DMS79 treated with DMSO at 0.1 percent for 48 hours (cell line): Measurements from ENCODE around the gene TMEM120B.
"Not testable (repeated sequence)": the region's sequence is repeated elsewhere in the genome, so short reads cannot be mapped to it uniquely, and the experiment has no call there.

Experiments used
- DNase-seq: peaks from one replicate; lab custom pipeline; 2025; lab: John Stamatoyannopoulos, UW

TMEM120B gene

DNA sequence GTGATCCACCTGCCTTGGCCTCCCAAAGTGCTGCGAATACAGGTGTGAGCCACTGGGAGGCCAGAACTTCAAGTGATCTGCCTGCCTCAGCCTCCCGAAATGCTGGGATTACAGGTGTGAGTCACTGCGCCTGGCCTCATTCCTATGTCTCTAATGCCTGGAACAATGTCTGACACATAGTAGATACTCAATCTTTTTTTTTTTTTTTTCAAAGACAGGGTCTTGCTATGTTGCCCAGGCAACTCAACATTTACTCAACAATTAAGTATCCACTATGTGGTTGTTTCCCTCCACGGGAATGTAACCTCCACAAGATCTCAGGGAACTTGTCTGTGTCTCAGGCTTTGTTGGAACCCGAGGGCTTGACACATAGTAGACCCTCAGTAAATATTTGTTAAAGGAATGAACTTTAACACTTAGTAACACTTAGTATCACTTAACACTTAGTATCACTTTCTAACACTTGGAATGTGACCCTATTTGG lies 3.0 kb upstream of the TMEM120B start:
- DNase-seq: no peak

DNA sequence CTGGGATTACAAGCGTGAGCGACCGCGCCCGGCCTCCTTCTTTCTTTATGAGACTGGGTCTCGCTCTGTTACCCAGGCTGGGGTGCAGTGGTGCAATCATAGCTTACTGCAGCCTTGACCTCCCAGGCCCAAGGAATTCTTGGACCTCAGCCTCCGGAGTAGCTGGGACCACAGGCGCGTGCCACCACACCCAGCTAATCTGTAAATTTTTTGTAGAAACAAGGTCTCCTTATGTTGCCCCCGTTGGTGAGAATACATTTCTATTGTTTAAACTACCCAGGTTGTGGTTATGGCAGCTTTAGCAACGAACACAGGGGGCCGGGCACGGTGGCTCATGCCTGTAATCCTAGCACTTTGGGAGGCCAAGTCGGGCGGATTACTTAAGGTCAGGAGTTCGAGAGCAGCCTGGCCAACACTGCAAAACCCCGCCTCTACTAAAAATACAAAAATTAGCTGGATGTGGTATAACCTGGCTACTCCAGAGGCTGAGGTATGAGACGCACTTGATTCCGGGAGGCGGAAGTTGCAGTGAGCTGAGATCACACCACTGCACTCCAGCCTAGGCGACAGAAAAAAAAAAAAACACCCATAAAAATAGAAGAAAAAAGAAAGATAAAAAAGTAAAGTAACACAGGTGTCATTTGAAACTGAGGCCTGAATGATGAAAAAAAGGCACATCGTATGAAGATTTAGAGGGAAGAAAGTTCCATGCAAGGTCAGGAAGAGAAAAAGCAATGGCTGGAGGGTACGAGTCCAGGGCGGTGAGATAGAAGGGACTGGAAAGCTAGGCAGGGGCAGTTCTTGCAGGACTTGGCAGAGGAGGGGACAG lies 977 bp upstream of the TMEM120B start:
- no peak for DNase-seq

DNA sequence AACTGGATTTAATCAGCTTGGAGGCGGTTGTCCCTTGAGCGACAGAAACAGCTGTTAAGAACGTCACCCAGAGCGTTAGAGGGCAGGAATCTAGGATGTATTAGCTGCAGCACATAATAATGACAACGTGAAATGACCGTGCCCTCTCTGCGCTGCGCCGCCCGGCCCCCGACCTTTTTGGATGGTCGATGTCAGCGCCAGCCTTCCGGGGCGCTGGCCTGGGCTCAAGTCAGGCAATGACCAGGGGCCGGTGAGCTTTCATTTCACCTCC lies 427 bp upstream of the TMEM120B start:
- DNase-seq: peak; percentile 29

DNA sequence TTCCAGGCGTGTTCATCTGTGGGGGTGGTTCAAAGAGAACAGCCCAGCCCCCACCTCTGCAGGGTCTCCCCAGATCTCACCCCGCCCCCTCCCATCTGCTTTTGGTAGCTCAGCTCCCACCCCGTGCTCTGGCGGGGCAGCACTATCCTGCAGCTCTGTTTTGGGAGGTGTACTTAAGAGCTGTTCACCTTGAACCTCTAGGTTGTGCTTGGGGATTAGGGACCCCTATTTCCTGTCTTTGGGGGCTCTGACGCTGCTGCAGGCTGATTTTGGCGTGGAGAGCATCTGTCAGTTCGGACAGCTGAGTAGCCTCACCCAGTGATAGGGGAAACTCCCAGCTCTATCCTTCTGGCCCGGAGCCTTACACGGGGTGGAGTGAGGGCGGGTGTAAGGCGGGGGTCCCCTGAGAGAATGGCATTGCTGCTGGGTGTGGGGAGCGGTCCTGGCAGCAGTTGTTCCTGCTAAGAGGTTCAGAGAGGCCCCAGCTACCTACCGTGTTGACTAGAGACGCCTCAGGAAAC lies 765 bp downstream of the TMEM120B start:
- DNase-seq: no peak

DNA sequence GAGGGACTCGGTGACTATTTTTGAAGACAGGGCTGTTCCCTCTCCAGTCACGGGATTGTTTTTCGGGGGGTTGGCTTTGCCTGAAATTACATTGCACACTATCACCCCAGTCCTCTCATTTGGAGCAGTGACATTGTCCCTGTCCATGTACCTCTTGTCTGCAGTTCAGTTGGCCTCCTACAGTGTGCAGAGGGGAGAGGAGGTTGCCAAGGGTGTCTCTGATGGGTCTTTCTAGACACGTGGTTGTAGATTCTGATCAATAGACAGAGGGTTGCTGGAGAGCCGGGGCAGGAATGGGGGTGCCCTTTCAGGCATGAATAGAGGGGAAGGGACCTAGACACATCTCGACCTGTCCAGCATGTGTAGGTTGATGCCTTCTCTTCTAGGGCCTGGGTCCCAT lies 1.2 kb downstream of the TMEM120B start:
- no peak for DNase-seq

DNA sequence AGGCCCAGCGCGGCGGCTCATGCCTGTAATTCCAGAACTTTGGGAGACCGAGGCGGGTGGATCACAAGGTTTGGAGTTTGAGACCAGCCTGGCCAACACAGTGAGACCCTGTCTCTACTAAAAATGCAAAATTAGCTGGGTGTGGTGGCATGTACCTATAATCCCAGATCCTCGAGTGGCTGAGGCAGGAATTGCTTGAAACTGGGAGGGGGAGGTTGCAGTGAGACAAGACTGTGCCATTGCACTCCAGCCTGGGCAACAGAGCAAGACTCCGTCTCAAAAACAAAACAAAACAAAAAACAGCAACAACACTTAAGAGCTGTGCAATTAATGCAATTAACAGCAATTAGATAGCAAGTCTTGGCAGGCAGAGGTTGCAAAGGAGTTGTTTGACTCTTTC lies 2.5 kb downstream of the TMEM120B start:
- DNase-seq: not testable (repeated sequence)

DNA sequence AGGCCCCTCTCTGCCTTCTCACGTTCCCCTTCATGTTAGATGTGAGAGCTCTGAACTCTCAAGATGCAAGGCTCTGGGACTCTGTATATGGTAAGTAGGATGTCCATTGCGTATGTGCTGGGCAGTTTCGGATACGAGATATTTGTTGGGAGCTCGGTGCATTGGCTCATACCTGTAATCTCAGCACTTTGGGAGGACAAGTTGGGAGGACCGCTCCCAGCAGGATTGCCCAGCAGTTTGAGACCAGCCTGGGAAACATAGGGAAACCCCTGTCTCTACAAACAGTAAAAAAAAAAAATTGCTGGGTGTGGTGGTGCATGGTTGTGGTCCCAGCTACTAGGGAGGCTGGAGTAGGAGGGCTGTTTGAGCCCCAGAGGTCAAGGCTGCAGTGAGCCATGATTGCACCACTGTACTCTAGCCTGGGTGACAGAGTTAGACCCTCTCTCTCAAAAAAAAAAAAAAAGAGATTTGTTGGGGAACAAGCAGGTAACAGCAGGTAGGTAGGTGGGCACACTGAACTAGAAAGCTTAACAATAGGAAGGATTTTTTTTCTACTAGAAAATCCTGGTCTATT lies 3.4 kb downstream of the TMEM120B start:
- DNase-seq: no peak

DNA sequence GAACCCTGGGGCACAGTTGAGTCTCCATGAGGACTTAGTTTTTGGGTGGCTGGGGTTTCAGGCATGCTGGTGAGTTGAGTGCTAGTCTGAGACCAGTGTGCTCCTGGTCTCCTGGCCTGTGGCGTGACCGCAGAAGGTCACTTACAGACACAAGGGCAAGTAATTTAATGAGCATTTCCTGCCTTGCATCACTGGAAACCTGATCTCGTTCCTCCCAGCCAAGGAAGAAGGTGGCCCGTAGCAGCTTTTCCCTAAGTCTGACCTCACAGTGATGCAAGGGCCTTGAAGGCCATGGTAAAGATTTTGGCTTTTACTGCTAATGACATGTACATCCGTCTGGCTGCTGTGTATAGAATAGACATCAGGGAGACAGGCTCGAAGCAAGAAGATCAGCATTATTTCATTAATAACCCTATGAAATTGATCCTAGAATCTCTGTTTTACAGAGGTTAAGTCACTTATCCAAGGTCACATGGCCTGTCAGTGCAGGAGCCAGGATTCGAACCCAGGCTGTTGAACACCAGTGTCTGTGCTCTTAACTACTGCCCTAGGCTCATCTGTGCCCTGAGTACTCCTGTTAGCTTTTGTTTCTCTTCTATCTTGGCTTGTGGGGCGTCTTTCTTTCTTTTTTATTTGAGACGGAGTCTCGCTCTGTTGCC lies 4.6 kb downstream of the TMEM120B start:
- no peak for DNase-seq

DNA sequence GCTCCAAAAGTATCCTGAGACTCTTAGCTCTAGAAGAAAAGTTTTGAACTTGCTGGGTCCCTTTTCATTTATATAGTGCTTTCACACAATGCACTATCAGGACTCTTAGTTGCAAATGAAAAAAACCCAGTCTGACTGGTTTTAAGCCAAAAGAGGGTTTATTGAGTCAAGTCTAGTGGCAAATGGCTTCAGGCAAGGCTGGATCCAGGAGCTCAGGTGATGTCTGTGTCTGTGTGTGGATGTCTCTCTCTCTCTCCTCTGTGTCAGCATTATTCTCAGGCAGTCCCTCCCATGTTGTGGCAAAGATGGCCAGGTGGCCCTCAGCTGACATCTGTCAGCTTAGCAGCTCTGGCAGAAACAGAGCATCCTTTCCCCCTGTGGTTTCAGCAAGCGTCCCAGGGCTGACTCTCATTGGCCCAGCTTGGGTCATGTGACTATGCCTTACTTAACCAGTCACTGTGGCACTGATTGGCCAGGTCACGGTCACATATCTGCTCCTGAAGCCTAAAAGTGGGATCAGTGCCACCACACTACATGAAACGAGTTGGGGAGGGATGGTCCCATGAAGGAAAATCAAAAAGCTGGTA lies 6.2 kb downstream of the TMEM120B start:
- no peak for DNase-seq

DNA sequence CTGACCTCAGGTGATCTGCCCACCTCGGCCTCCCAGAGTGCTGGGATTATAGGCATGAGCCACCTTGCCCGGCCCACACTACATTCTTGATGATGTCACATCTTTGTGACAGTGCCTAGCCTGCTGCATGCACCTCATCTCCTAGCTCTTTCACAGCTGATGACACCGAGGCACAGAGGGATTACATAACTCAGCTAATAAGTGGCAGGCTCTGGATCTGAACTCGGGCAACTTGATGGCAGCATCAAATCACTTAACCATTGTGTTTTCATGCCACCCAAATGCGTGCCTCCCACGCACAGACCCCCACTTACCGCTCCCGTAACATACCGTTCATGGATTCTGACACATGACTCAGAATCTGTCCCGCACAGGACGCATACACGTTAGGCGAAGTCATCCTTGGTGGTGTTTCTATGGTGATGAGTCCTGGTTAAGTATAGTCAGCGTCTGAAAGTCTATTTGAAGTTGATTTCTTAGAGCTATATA lies 7.4 kb downstream of the TMEM120B start:
- no peak for DNase-seq

DNA sequence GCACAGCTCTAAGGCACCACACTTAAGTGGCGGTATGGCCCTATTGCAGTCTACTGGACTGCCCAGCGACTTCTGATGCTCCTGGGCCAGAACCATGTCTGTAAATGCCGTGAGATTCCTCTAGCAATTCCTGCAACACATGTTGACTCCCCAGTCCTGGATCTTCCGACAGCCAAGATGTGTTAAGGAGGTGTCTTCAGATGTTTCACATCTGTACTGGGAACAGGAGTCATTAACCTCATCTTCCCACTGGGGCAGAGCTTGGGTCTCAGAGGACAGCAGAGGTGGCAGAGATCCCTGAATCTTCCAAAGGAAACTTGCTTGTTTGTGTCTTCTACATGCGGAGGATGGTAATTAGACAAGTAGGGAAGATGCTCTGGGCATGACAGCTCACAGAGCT lies 8.2 kb downstream of the TMEM120B start:
- no peak for DNase-seq

DNA sequence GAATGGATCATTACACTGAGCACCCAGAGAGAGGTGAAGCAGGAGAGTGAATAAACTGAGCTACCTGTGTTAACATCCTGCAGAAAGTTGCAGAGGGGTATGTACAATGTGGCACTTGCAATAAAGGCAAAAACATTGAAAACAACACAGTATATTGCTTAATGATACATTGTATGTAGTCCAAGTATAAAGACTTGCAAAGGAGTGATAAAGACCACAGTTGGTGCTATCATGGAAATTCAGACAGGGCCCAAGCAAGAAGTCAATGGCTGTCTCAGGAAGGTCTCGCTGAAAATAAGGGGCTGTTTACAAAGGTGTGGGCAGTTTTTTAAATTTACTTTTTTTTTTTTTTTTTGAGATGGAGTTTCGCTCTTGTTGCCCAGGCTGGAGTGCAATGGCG lies 10.0 kb downstream of the TMEM120B start:
- DNase-seq: no peak

DNA sequence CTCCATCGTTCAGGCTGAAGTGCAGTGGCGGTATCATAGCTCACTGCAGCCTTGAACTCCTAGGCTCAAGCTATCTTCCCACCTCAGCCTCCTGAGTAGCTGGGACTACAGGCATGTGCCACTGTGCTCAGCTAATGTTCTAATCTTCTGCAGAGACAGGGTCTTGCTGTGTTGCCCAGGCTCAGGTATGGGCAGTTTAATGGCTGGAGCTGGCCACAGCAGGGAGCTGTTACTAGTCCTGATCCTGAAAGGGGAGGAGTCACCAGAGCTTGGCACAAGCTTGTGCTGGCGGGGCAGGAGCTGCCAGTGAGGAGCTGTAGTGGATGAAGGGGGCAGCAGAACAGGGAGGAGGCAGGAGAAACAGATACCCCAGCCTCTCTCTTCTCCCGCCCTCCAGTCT lies 10.6 kb downstream of the TMEM120B start:
- DNase-seq: no peak

DNA sequence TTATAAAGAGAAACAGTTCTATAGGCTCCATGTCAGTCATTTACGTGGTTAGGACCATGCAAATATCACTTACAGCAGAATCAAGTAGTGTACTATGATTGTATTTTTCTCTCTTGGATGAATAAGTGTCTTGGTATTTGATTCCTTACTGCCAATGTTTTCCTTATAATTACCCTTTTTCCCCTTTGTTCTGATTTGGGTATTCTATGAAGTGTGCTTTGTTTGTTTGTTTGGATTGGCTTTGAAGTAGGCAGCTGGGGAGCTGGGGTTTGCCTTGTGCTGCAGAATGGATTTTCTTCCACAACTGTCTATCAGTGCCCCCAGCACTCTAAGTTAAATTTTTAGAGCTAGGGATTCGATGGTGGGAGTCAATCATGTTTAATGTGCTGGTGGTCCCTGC lies 12.4 kb downstream of the TMEM120B start:
- DNase-seq: no peak

DNA sequence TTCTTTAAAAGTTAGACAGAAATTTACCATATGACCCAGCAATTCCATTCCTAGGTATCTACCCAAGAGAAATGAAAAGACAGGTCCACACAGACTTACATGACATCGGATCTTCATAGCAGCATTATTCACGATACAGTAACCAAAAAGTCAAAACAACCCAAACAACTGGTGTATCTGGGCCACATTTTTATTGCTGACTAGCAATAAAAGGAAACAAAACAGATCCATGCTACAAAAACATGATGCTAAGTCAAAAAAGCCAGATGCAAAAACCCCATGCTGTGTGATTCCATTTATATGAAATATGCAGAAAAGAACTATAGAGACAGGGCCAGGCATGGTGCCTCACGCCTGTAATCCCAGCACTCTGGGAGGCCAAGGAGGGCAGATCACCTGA lies 12.9 kb downstream of the TMEM120B start:
- DNase-seq: no peak

DNA sequence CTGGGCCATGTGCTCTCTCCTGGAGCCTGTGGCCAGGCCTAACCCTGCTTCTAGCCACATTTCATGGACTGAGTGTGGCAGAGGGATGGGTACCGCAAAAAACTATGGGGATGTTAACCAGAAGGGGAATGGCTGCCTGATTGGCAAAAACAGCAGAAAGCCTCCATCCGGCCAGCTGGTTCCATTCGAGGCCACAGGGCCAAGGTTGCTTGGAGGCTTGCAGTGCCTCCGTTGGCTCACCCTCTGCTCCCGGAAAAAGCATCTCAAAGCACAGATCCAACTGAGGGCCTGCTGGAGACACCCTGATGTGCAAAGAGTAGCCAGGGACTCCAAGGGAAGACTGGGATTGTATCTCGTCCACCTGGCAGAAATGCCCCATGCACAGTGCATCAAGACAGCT lies 16.5 kb downstream of the TMEM120B start:
- no peak for DNase-seq

DNA sequence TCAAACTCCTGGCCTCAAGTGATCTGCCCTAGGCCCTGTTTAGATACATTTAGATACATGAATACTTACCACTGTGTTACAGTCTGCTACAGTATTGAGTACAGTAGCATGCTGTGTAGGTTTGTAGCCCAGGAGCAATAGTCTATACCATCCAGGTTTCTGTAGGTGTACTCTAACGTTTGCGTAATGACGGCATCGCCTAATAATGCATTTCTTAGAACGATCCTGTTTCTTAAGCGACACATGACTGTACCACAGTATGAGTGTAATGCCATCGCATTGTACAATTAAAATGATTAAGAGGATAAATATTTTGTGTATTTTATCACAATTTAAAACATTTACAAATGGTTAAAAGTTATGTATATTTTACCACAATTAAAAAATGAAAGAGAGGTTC lies 18.9 kb downstream of the TMEM120B start:
- DNase-seq: no peak

DNA sequence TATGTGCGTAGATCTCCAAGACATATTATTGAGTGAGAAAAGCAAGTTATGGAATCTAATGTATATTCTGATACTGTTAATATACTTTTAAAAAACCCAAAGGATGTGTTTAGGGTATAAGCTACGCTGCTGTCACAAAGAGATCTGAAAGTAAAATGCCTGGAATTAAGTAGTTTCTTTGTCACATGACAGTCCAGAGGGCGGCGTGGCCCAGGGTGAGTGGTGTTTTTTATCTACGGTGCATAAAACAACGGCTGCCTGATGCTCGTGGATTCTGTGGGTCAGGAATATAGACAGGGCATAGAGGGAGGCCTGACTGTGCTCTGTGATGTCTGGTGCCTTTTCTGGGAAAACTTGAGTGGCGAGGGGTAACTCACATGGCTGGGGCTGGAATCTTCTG lies 21.3 kb downstream of the TMEM120B start:
- DNase-seq: no peak

DNA sequence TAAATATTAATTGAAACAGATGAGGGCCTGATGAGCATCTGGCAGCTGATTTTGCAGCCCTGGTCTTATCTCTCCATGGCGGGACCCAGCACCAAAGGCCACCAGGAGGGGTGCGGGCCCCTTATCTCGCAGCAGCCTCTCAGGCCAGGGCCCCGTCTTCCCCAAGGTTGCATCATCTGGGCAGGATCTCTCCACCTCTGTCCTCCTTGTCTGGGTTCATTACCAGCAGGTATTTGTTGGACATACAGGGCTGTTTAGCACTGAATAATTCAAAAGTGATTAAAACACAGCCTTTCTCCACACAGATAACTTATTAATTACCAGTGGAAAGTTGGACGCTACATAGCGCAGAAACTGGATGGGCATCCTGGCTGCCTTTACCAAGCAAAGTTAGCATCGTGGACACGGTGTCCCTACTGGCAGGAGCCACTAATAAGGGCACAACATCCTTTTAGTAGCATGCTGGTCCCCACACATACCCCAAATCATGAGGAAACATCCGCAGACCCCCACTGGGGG lies 25.8 kb downstream of the TMEM120B start:
- DNase-seq: no peak

DNA sequence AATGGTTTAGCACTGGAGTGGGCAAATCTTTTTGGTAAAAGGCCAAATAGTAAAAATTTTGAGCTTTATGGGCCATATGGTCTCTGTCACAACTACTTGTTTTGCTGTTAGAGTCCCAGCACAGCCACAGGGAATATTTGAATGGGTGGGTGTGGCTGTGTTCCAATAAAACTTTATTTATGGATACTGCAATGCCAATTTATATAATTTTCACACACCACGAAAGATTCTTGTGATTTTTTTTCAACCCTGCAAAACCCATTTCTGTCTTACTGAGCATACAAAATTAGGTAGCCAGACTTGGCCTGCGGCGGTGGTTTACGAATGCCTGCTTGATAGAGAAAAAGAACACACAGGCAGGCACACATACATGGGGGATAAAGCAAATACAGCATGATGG lies 28.3 kb downstream of the TMEM120B start:
- no peak for DNase-seq

DNA sequence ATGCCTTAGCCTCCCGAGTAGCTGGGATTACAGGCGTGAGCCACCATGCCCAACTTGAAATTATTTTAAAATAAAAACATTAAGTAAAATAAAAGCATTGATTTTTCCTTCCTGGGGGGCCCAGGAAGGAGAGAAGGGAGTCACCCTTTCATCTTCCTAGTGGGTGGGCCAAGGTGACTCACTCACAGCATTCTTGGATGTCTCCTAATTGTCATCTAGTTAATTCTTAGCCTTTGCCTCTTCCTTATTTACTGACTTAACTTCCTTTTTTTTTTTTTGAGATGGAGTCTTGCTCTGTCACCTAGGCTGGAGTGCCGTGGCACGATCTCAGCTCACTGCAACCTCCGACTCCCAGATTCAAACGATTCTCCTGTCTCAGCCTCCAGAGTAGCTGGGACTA lies 29.2 kb downstream of the TMEM120B start:
- no peak for DNase-seq

DNA sequence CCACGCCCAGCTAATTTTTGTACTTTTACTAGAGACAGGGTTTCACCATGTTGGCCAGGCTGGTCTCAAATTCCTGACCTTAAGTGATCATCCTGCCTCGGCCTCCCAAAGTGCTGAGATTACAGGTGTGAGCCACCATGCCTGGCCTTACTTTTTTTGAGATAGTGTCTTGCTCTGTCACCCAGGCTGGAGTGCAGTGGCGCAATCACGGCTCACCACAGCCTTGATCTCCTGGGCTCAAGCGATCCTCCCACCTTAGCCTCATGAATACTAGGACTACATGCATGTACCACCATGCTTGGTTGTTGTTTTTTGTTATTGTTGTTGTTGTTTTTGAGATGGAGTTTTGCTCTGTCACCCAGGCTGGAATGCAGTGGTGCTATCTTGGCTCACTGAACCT lies 33.0 kb downstream of the TMEM120B start:
- DNase-seq: not testable (repeated sequence)

DNA sequence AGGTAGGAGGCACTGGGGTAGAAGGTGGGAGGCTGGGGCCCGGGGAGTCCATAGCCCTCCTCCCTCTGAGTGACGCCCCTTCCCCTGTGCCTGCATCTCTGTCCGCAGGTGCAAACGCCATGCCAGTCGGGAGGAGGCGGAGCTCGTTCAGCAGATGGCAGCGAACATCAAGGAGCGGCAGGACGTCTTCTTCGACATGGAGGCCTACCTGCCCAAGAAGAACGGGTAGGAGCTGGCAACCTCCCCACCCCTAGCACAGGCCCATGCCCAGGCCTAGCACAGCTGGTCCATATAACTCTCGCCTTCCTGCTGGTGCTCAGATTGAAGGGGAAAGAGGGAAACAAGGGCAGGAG lies 35.6 kb downstream of the TMEM120B start:
- no peak for DNase-seq
